Measurements from ENCODE around the gene TRNP1.
"Not testable (repeated sequence)": the region's sequence is repeated elsewhere in the genome, so short reads cannot be mapped to it uniquely, and the experiment has no call there.

The TRNP1 gene

GRCh38 chr1:26986658-26987057 lies 6.8 kb upstream of the TRNP1 start:
- DNase-seq (ENCODE audit: low read depth, low spot score): no peak
- no peaks in the 10 kb centered on the region for H3K36me3 ChIP-seq (ENCODE audit: insufficient read depth, insufficient read length, low read length)
- H3K27me3 ChIP-seq (ENCODE audit: insufficient read depth, insufficient read length): no peaks in the 10 kb centered on the region
- H3K9me3 ChIP-seq (ENCODE audit: insufficient read depth, low read length): no peaks in the 10 kb centered on the region
- TF ChIP-seq YY1 (IDR thresholded peaks at IDR 0.05; ENCODE audit: insufficient read depth, insufficient read length) (no peak), SUZ12 (IDR thresholded peaks at IDR 0.05; ENCODE audit: extremely low read depth, insufficient read depth, insufficient read length) (no peak), ZNF274 (IDR thresholded peaks at IDR 0.05; ENCODE audit: low read depth, low read length) (no peak)
- H3K4me1 ChIP-seq (ENCODE audit: insufficient read depth, insufficient read length): peaks cover 7% of the 10 kb centered on the region
- H3K4me3 ChIP-seq (ENCODE audit: insufficient read length, low read depth): no peak overlapping the region
- no peak overlapping the region for H3K9ac ChIP-seq (ENCODE audit: insufficient read length, low read depth)

DNA sequence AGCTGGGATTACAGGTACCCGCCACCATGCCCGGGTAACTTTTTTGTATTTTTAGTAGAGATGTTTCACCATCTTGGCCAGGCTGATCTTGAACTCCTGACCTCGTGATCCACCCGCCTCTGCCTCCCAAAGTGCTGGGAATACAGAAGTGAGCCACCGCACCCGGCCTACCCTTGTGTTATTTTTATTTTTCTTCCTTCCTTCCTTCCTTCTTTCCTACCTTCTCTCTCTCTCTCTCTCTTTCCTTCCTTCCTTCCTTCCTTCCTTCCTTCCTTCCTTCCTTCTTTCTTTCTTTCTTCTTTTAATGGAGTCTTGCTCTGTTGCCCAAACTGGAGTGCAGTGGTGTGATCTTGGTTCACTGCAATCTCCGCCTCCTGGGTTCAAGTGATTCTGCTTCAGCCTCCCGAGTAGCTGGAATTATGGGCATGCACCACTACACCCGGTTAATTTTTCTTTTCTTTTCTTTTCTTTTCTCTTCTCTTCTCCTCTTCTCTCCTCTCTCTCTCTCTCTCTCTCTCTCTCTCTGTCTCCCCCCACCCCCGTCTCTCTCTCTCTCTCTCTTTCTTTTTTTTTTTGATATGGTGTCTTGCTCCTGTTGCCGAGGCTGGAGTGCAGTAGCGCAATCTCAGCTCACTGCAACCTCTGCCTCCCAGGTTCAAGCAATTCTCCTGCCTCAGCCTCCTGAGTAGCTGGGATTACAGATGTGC lies 3.9 kb upstream of the TRNP1 start:
- H3K4me3 ChIP-seq (ENCODE audit: insufficient read length, low read depth); H3K36me3 ChIP-seq (ENCODE audit: insufficient read depth, insufficient read length, low read length); H3K4me1 ChIP-seq (ENCODE audit: insufficient read depth, insufficient read length); H3K9me3 ChIP-seq (ENCODE audit: insufficient read depth, low read length); H3K9ac ChIP-seq (ENCODE audit: insufficient read length, low read depth); H3K27me3 ChIP-seq (ENCODE audit: insufficient read depth, insufficient read length); DNase-seq (ENCODE audit: low read depth, low spot score): not testable (repeated sequence)

GRCh38 chr1:26991310-26992116 lies 2.0 kb upstream of the TRNP1 start:
- H3K9me3 ChIP-seq (ENCODE audit: insufficient read depth, low read length): no peaks in the 10 kb centered on the region
- H3K4me3 ChIP-seq (ENCODE audit: insufficient read length, low read depth): no peak overlapping the region
- H3K27me3 ChIP-seq (ENCODE audit: insufficient read depth, insufficient read length): no peaks in the 10 kb centered on the region
- H3K9ac ChIP-seq (ENCODE audit: insufficient read length, low read depth): peak overlapping the region; percentile 15
- TF ChIP-seq YY1 (IDR thresholded peaks at IDR 0.05; ENCODE audit: insufficient read depth, insufficient read length): no peak
- peaks cover 23% of the 10 kb centered on the region for H3K4me1 ChIP-seq (ENCODE audit: insufficient read depth, insufficient read length)
- H3K36me3 ChIP-seq (ENCODE audit: insufficient read depth, insufficient read length, low read length): peaks cover 17% of the 10 kb centered on the region
- no peak for DNase-seq (ENCODE audit: low read depth, low spot score)

GRCh38 chr1:26994020-26994786 lies 711 bp downstream of the TRNP1 start:
- peak overlapping the region; percentile 96 for H3K9ac ChIP-seq (ENCODE audit: insufficient read length, low read depth)
- no peak for DNase-seq (ENCODE audit: low read depth, low spot score)
- no peaks in the 10 kb centered on the region for H3K9me3 ChIP-seq (ENCODE audit: insufficient read depth, low read length)
- peak overlapping the region; percentile 93 for H3K4me3 ChIP-seq (ENCODE audit: insufficient read length, low read depth)
- TF ChIP-seq ZNF274 (IDR thresholded peaks at IDR 0.05; ENCODE audit: low read depth, low read length) (no peak), YY1 (IDR thresholded peaks at IDR 0.05; ENCODE audit: insufficient read depth, insufficient read length) (no peak), SUZ12 (IDR thresholded peaks at IDR 0.05; ENCODE audit: extremely low read depth, insufficient read depth, insufficient read length) (no peak)
- H3K27me3 ChIP-seq (ENCODE audit: insufficient read depth, insufficient read length): no peaks in the 10 kb centered on the region
- peaks cover 26% of the 10 kb centered on the region for H3K36me3 ChIP-seq (ENCODE audit: insufficient read depth, insufficient read length, low read length)
- H3K4me1 ChIP-seq (ENCODE audit: insufficient read depth, insufficient read length): peaks cover 42% of the 10 kb centered on the region

GRCh38 chr1:26994787-26995517 lies 1.5 kb downstream of the TRNP1 start:
- no peak for DNase-seq (ENCODE audit: low read depth, low spot score)
- Histone ChIP-seq H3K9ac (ENCODE audit: insufficient read length, low read depth) (peak overlapping the region; percentile 96), H3K36me3 (ENCODE audit: insufficient read depth, insufficient read length, low read length) (peaks cover 30% of the 10 kb centered on the region), H3K4me1 (ENCODE audit: insufficient read depth, insufficient read length) (peaks cover 44% of the 10 kb centered on the region), H3K4me3 (ENCODE audit: insufficient read length, low read depth) (peak overlapping the region; percentile 93), H3K27me3 (ENCODE audit: insufficient read depth, insufficient read length) (no peaks in the 10 kb centered on the region), H3K9me3 (ENCODE audit: insufficient read depth, low read length) (no peaks in the 10 kb centered on the region)
- TF ChIP-seq SUZ12 (IDR thresholded peaks at IDR 0.05; ENCODE audit: extremely low read depth, insufficient read depth, insufficient read length): no peak
- TF ChIP-seq ZNF274 (IDR thresholded peaks at IDR 0.05; ENCODE audit: low read depth, low read length): no peak
- no peak for TF ChIP-seq YY1 (IDR thresholded peaks at IDR 0.05; ENCODE audit: insufficient read depth, insufficient read length)

DNA sequence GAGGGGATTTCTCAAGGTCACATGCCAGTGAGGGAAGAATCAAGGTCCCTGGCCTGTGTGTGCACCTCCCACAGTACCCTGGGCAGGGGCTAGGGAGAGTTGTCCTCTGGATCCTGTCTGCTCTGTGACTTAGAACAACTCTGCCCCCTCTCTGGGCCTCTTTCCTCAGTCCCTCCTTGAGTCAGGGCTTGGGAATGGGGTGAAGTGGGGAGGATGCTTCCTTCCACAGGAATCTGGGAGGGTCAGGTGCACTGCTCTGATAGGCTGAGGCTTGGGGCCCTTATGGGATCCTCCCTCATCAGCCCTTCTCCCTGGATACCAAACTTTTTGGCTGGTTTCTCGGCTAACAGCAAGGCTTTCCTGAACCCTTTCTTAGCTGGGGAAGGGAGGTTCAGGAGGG lies 2.5 kb downstream of the TRNP1 start:
- Histone ChIP-seq H3K36me3 (ENCODE audit: insufficient read depth, insufficient read length, low read length) (peaks cover 40% of the 10 kb centered on the region), H3K4me3 (ENCODE audit: insufficient read length, low read depth) (peak overlapping the region; percentile 5), H3K27me3 (ENCODE audit: insufficient read depth, insufficient read length) (no peaks in the 10 kb centered on the region), H3K4me1 (ENCODE audit: insufficient read depth, insufficient read length) (peaks cover 52% of the 10 kb centered on the region), H3K9ac (ENCODE audit: insufficient read length, low read depth) (peak overlapping the region; percentile 69), H3K9me3 (ENCODE audit: insufficient read depth, low read length) (no peaks in the 10 kb centered on the region)
- TF ChIP-seq ZNF274 (IDR thresholded peaks at IDR 0.05; ENCODE audit: low read depth, low read length): no peak
- TF ChIP-seq SUZ12 (IDR thresholded peaks at IDR 0.05; ENCODE audit: extremely low read depth, insufficient read depth, insufficient read length): no peak
- no peak for TF ChIP-seq YY1 (IDR thresholded peaks at IDR 0.05; ENCODE audit: insufficient read depth, insufficient read length)
- DNase-seq (ENCODE audit: low read depth, low spot score): no peak
